ENCODE measurements around the gene HS6ST3.

Gene HS6ST3

GRCh38 chr13:96646515-96647211, 556.8 kb downstream of the HS6ST3 start:
- H3K36me3 ChIP-seq (ENCODE audit: control insufficient read depth, low read length): no peaks in the 10 kb centered on the region
- H3K4me3 ChIP-seq (ENCODE audit: low read length): no peak overlapping the region
- no peaks in the 10 kb centered on the region for H3K9me2 ChIP-seq (replicated peaks; ENCODE audit: control insufficient read depth, low read length)
- no peaks in the 10 kb centered on the region for H3K79me2 ChIP-seq (ENCODE audit: control insufficient read depth, low read length)
- no peak overlapping the region for H3K4me2 ChIP-seq (ENCODE audit: low read length)
- H3K27me3 ChIP-seq (ENCODE audit: control insufficient read depth, low read length): no peaks in the 10 kb centered on the region
- TF ChIP-seq EZH2phosphoT487 (IDR thresholded peaks at IDR 0.05; ENCODE audit: borderline replicate concordance, low read length) (no peak), CTCF (IDR thresholded peaks at IDR 0.05; ENCODE audit: low read depth, low read length, poor library complexity, severe bottlenecking) (no peak)
- H3K4me1 ChIP-seq (ENCODE audit: control insufficient read depth, low read length): no peaks in the 10 kb centered on the region
- no peaks in the 10 kb centered on the region for H3F3A ChIP-seq (ENCODE audit: control insufficient read depth, insufficient read depth)
- H3K27ac ChIP-seq (ENCODE audit: low read depth, low read length): no peak overlapping the region
- no peaks in the 10 kb centered on the region for H4K20me1 ChIP-seq (ENCODE audit: control insufficient read depth, insufficient read depth, low read depth, low read length)
- no peaks in the 10 kb centered on the region; the same call in 1 of the 2 replicates for H3K9me3 ChIP-seq (ENCODE audit: control insufficient read depth, insufficient read depth, low read length)

DNA sequence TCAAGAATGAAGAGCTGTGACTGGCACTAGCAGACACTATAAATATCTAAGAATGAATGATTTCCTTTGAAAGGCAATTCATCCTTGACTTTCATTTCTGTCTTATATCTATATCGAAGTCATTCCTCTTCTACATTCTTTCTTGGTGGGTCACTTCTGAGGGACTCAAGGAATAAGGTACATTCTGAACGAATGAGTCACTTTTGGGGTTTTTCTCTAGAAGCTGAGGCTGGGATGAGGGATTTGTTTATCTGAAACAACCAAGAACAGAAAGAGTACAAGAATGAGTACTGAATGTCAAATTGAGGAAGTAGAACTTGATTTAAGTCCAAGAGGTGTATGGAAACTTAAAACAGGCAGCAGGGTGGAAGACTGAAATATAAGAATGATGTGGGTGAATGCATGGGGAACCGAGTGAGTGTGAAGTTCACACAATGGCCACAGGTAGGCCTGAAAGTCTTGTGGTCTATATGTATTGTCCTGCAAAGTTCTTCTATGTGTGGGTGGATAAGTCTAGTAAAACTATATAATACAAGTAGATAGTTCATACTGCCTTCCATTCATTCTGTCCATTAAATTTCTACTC, 560.5 kb downstream of the HS6ST3 start:
- TF ChIP-seq CTCF (IDR thresholded peaks at IDR 0.05; ENCODE audit: low read depth, low read length, poor library complexity, severe bottlenecking) (no peak), EZH2phosphoT487 (IDR thresholded peaks at IDR 0.05; ENCODE audit: borderline replicate concordance, low read length) (no peak)
- Histone ChIP-seq H3K36me3 (ENCODE audit: control insufficient read depth, low read length) (no peaks in the 10 kb centered on the region), H3K4me1 (ENCODE audit: control insufficient read depth, low read length) (no peaks in the 10 kb centered on the region), H3K4me2 (ENCODE audit: low read length) (no peak overlapping the region), H3K4me3 (ENCODE audit: low read length) (no peak overlapping the region), H4K20me1 (ENCODE audit: control insufficient read depth, insufficient read depth, low read depth, low read length) (no peaks in the 10 kb centered on the region), H3K9me2 (replicated peaks; ENCODE audit: control insufficient read depth, low read length) (no peaks in the 10 kb centered on the region), H3F3A (ENCODE audit: control insufficient read depth, insufficient read depth) (no peaks in the 10 kb centered on the region), H3K79me2 (ENCODE audit: control insufficient read depth, low read length) (no peaks in the 10 kb centered on the region), H3K27me3 (ENCODE audit: control insufficient read depth, low read length) (no peaks in the 10 kb centered on the region), H3K27ac (ENCODE audit: low read depth, low read length) (no peak overlapping the region), H3K9me3 (ENCODE audit: control insufficient read depth, insufficient read depth, low read length) (no peaks in the 10 kb centered on the region)

DNA sequence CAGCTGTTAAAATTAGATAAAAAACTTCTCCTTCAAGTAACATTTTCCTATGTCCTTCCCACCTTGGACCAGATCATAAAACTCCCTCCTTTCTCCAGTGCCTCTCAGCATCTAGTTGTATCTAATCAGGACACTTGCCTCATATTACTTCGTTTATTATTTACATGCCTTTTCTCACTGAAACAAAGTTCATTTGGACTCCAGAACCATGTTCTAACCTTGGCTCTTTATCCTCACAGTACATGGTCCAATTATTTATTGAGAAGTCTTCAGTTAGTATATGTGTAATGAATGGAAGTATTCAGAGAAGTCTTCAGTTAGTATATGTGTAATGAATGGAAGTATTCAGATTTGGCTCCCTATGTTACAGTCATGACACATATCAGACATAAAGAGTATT, 561.7 kb downstream of the HS6ST3 start:
- no peaks in the 10 kb centered on the region for H3K4me1 ChIP-seq (ENCODE audit: control insufficient read depth, low read length)
- H3K27ac ChIP-seq (ENCODE audit: low read depth, low read length): no peak overlapping the region
- no peaks in the 10 kb centered on the region for H3K9me2 ChIP-seq (replicated peaks; ENCODE audit: control insufficient read depth, low read length)
- H3K79me2 ChIP-seq (ENCODE audit: control insufficient read depth, low read length): no peaks in the 10 kb centered on the region
- H3K9me3 ChIP-seq (ENCODE audit: control insufficient read depth, insufficient read depth, low read length): no peaks in the 10 kb centered on the region
- H3F3A ChIP-seq (ENCODE audit: control insufficient read depth, insufficient read depth): no peaks in the 10 kb centered on the region
- H3K4me2 ChIP-seq (ENCODE audit: low read length): no peak overlapping the region
- H3K36me3 ChIP-seq (ENCODE audit: control insufficient read depth, low read length): no peaks in the 10 kb centered on the region
- H3K27me3 ChIP-seq (ENCODE audit: control insufficient read depth, low read length): no peaks in the 10 kb centered on the region
- H3K4me3 ChIP-seq (ENCODE audit: low read length): no peak overlapping the region
- TF ChIP-seq EZH2phosphoT487 (IDR thresholded peaks at IDR 0.05; ENCODE audit: borderline replicate concordance, low read length): no peak
- no peak for TF ChIP-seq CTCF (IDR thresholded peaks at IDR 0.05; ENCODE audit: low read depth, low read length, poor library complexity, severe bottlenecking)
- no peaks in the 10 kb centered on the region for H4K20me1 ChIP-seq (ENCODE audit: control insufficient read depth, insufficient read depth, low read depth, low read length)

Data from DOHH2 (cell line).